ENCODE measurements around the gene KCNH6. TPM values are rescaled to one million over a fixed set of nuclear protein-coding genes. Genes with fewer than 3 reads are reported as not detected.

KCNH6 gene
- total RNA-seq, 4 donors from 2014 or later = not detected

DNA sequence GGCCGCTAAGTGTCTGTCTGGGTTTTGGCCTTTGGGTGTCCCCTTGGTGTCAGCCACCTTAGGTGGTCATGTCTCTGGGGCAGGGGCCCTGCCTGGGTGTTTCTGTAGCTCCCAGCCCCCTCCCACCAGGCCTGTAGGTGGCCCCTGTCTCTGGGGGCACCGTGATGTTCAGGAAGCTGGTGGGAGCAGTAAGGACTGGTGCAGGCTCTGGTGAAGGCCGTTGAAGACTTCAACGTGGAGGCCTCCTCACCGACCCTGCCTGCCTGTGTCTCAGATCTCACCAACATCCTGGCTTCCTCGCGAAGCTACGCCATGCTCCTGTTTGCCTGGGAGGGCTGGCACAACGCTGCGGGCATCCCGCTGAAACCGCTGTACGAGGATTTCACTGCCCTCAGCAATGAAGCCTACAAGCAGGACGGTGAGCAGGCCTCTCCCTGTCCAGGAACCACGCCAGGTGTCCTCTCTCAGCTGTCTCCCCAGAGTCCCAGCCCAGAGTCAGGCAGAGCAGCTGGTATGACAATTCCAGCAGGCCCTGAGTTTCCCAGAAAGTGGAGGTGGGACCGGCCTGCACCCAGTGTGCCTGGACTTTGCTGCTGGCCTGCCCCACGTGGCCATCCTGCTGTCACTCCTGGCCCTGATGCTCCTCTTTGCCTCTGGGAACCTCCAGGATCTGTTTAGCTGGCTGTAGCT is 43.5 kb upstream of the KCNH6 start:
- H3K27me3 ChIP-seq = peaks cover 0 to 74% (median 22%) of the 10 kb centered on the region in 4 donors
- H3K9me3 ChIP-seq = no peaks in the 10 kb centered on the region
- DNase-seq (ENCODE audit: extremely low spot score) = no peak
- peaks cover 0 to 5% (median 0%) of the 10 kb centered on the region in 4 donors for H3K36me3 ChIP-seq
- peaks cover 33 to 47% (median 40%) of the 10 kb centered on the region in 4 donors for H3K4me1 ChIP-seq
- H3K4me3 ChIP-seq = no peak overlapping the region
- TF ChIP-seq POLR2AphosphoS5 (IDR thresholded peaks at IDR 0.05) = no peak
- TF ChIP-seq EP300 (IDR thresholded peaks at IDR 0.05) = no peak
- TF ChIP-seq, protein P1, sequence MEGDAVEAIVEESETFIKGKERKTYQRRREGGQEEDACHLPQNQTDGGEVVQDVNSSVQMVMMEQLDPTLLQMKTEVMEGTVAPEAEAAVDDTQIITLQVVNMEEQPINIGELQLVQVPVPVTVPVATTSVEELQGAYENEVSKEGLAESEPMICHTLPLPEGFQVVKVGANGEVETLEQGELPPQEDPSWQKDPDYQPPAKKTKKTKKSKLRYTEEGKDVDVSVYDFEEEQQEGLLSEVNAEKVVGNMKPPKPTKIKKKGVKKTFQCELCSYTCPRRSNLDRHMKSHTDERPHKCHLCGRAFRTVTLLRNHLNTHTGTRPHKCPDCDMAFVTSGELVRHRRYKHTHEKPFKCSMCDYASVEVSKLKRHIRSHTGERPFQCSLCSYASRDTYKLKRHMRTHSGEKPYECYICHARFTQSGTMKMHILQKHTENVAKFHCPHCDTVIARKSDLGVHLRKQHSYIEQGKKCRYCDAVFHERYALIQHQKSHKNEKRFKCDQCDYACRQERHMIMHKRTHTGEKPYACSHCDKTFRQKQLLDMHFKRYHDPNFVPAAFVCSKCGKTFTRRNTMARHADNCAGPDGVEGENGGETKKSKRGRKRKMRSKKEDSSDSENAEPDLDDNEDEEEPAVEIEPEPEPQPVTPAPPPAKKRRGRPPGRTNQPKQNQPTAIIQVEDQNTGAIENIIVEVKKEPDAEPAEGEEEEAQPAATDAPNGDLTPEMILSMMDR (IDR thresholded peaks at IDR 0.05) = no peak
- no peak for TF ChIP-seq POLR2A (IDR thresholded peaks at IDR 0.05; ENCODE audit: low read depth)
- 85% methylated on average over 14 of the region's 17 CpGs for WGBS
- intact Hi-C loops (cut with DNase I) = loop anchor here (5.0 kb wide), 1 partner anchor 42 kb away; no protein-coding TSS in a partner anchor
- no peak overlapping the region for H3K27ac ChIP-seq (replicated peaks in 1 of 4)

GRCh38 chr17:63480192-63480784 is 42.9 kb upstream of the KCNH6 start:
- Histone ChIP-seq H3K4me3 (no peak overlapping the region), H3K9me3 (no peaks in the 10 kb centered on the region), H3K27me3 (peaks cover 0 to 79% (median 22%) of the 10 kb centered on the region in 4 donors), H3K36me3 (peaks cover 0 to 5% (median 0%) of the 10 kb centered on the region in 4 donors), H3K4me1 (peaks cover 33 to 45% (median 36%) of the 10 kb centered on the region in 4 donors), H3K27ac (replicated peaks in 1 of 4) (no peak overlapping the region)
- intact Hi-C loops (cut with DNase I) = no loop called here
- WGBS = 92% methylated on average over 19 of the region's 21 CpGs
- no peak for DNase-seq (ENCODE audit: extremely low spot score)
- TF ChIP-seq, protein P1 (IDR thresholded peaks at IDR 0.05) = no peak
- no peak for TF ChIP-seq POLR2AphosphoS5 (IDR thresholded peaks at IDR 0.05)
- TF ChIP-seq EP300 (IDR thresholded peaks at IDR 0.05) = no peak
- no peak for TF ChIP-seq POLR2A (IDR thresholded peaks at IDR 0.05; ENCODE audit: low read depth)

- H3K4me1 ChIP-seq = peaks cover 29 to 38% (median 32%) of the 10 kb centered on the region in 4 donors
- intact Hi-C loops (cut with DNase I) = no loop called here
- peaks cover 0 to 5% (median 0%) of the 10 kb centered on the region in 4 donors for H3K36me3 ChIP-seq
- TF ChIP-seq, protein P1 (IDR thresholded peaks at IDR 0.05) = no peak
- TF ChIP-seq POLR2AphosphoS5 (IDR thresholded peaks at IDR 0.05) (no peak), POLR2A (IDR thresholded peaks at IDR 0.05; ENCODE audit: low read depth) (no peak), EP300 (IDR thresholded peaks at IDR 0.05) (no peak)
- no peak for DNase-seq (ENCODE audit: extremely low spot score)
- WGBS = 73% methylated on average over 10 of the region's 11 CpGs
- H3K27me3 ChIP-seq = peaks cover 0 to 73% (median 22%) of the 10 kb centered on the region in 4 donors
- no peaks in the 10 kb centered on the region for H3K9me3 ChIP-seq
- no peak overlapping the region for H3K4me3 ChIP-seq
- no peak overlapping the region for H3K27ac ChIP-seq (replicated peaks in 1 of 4)
These were observed 42.2 kb upstream of the KCNH6 start for GRCh38 chr17:63480826-63481487.

DNA sequence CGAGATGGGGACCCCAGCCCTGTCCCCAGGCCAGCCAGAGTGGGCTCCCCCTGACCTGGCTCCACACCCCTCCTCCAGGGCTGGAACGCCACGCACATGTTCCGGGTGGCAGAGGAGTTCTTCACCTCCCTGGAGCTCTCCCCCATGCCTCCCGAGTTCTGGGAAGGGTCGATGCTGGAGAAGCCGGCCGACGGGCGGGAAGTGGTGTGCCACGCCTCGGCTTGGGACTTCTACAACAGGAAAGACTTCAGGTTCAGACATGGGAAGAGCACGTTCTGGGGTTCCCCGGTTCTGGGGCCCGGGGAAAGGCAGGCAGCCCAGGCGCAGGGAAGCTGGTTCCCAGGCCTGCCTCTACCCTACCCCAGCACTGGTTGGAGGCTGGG is 41.7 kb upstream of the KCNH6 start:
- WGBS = 90% methylated on average over 16 of the region's 16 CpGs
- TF ChIP-seq POLR2A (IDR thresholded peaks at IDR 0.05; ENCODE audit: low read depth) (no peak), POLR2AphosphoS5 (IDR thresholded peaks at IDR 0.05) (no peak), EP300 (IDR thresholded peaks at IDR 0.05) (no peak)
- TF ChIP-seq, protein P1 (IDR thresholded peaks at IDR 0.05) = no peak
- Histone ChIP-seq H3K9me3 (no peaks in the 10 kb centered on the region), H3K27me3 (peaks cover 0 to 68% (median 19%) of the 10 kb centered on the region in 4 donors), H3K36me3 (peaks cover 0 to 5% (median 0%) of the 10 kb centered on the region in 4 donors), H3K4me3 (no peak overlapping the region), H3K4me1 (peaks cover 24 to 33% (median 28%) of the 10 kb centered on the region in 4 donors), H3K27ac (replicated peaks in 1 of 4) (no peak overlapping the region)
- intact Hi-C loops (cut with DNase I) = no loop called here
- no peak for DNase-seq (ENCODE audit: extremely low spot score)

Data from esophagus muscularis mucosa (tissue), 4 donors.